Measurements from ENCODE around the gene CCDC184.

- no peak for TF ChIP-seq CTCF (optimal IDR thresholded peaks at IDR 0.05 in 1 of 3, IDR thresholded peaks at IDR 0.05 in 1 of 3, conservative IDR thresholded peaks at IDR 0.05 in 1 of 3; ENCODE audit: extremely low read depth in 1 of 3, insufficient read depth in 2 of 3, low read length in 3 of 3)
- TF ChIP-seq EZH2 (IDR thresholded peaks at IDR 0.05; ENCODE audit: low read length) = no peak
These were observed 23.4 kb upstream of the CCDC184 start for GRCh38 chr12:48160046-48160445.
